K562 (cell line): Measurements from ENCODE around the gene RDM1. TPM values are rescaled to one million over a fixed set of nuclear protein-coding genes. Genes with fewer than 3 reads are reported as not detected.
A peak's percentile ranks its signal among the peaks of the same experiment; 100 is the strongest.
"Not testable (repeated sequence)": the region's sequence is repeated elsewhere in the genome, so short reads cannot be mapped to it uniquely, and the experiment has no call there.

Experiments used
- ATAC-seq: fragments of 200-7000 bp; cut with Tn5 transposase; 3 replicates; pipeline ENCODE4 v1.9.1; 2020; ENCODE audit warnings: moderate library complexity
- BruUV-seq: library from RNA; stranded (reverse); fragments of 400-500 nt; replicated peaks from 2 replicates; lab custom pipeline; 2021; lab: Mats Ljungman, UMichigan
- CTCF ChIA-PET: fragments of 300-600 bp; formaldehyde crosslinking; extraction: SDS; loops from one replicate; lab custom pipeline; 2021; ENCODE audit warnings: low intra/inter-chr PET ratio; lab: Yijun Ruan, JAX
- POLR2A ChIA-PET: fragments of 300-600, 350-650 bp; sonication (Branson Sonifier 250); formaldehyde crosslinking; extraction: SDS; loops from one replicate; lab custom pipeline; 2021; ENCODE audit warnings: antibody characterized with exemption, inconsistent platforms; lab: Yijun Ruan, JAX
- DNase-seq, 4 experiments: peaks; one replicate each; pipeline versions ENCODE4 v3.0.0 to v3.0.0-alpha.2; 2011 to 2018; ENCODE audit warnings: low spot score in 3 of 4, mixed read lengths in 3 of 4; ENCODE audit errors: extremely low read depth in 1 of 4
- FAIRE-seq: peaks from 2 replicates; lab custom pipeline; 2011; peaks lifted over from hg19 to GRCh38; lab: Jason Lieb, UNC
- H2AFZ ChIP-seq: 2 replicates; pipeline ENCODE4 v1.6.0; 2011; ENCODE audit warnings: low read depth, low read length, control low read depth, inconsistent platforms
- H3K27ac ChIP-seq: fragments of 200-600 bp; 3 replicates; pipeline ENCODE4 v1.8.0; 2011; ENCODE audit warnings: low read depth, mild to moderate bottlenecking, control low read depth, inconsistent platforms, low read length, moderate library complexity, mixed read lengths; ENCODE audit errors: extremely low read depth
- H3K27me3 ChIP-seq, 2 experiments: fragments of 300-600 bp in 1 of 2; 2 replicates in 1 of 2; 3 replicates in 1 of 2; pipeline versions ENCODE4 v1.6.0 to v1.8.0; 2011; ENCODE audit warnings: inconsistent platforms in 2 of 2, low read length in 2 of 2, mild to moderate bottlenecking in 1 of 2, mixed read lengths in 1 of 2, moderate library complexity in 1 of 2; ENCODE audit not compliant: control insufficient read depth in 2 of 2, insufficient read depth in 2 of 2
- H3K36me3 ChIP-seq: fragments of 300-600 bp; 3 replicates; pipeline ENCODE4 v1.8.0; 2011; ENCODE audit warnings: mild to moderate bottlenecking, low read length, inconsistent platforms; ENCODE audit not compliant: control insufficient read depth, insufficient read depth
- H3K4me1 ChIP-seq, 2 experiments: fragments of 200-600 bp in 1 of 2; replicated peaks in 1 of 2; 2 replicates in 1 of 2; 3 replicates in 1 of 2; pipeline versions ENCODE4 v1.5.1 to v1.8.0; 2011; ENCODE audit warnings: inconsistent platforms in 2 of 2, low read length in 2 of 2, mild to moderate bottlenecking in 1 of 2, mixed read lengths in 1 of 2, moderate library complexity in 1 of 2; ENCODE audit not compliant: control insufficient read depth in 2 of 2, insufficient read depth in 2 of 2
- H3K4me2 ChIP-seq: 2 replicates; pipeline ENCODE4 v1.6.1; 2011; ENCODE audit warnings: low read length, control low read depth, inconsistent platforms, mixed read lengths; ENCODE audit not compliant: insufficient read depth
- H3K4me3 ChIP-seq: fragments of 200-600 bp; sonication (generic), shearing (Covaris generic); 2 replicates; pipeline ENCODE4 v1.5.1; 2016; ENCODE audit warnings: control low read depth, inconsistent platforms
- H3K79me2 ChIP-seq: fragments of 200-600 bp; 3 replicates; pipeline ENCODE4 v1.8.0; 2011; ENCODE audit warnings: low read length, inconsistent platforms; ENCODE audit not compliant: control insufficient read depth, insufficient read depth
- H3K9ac ChIP-seq, 2 experiments: 2 replicates each; pipeline versions ENCODE4 v1.6.0 to v1.6.1; 2011; ENCODE audit warnings: low read depth in 2 of 2, low read length in 2 of 2, control low read depth in 1 of 2, inconsistent platforms in 1 of 2, mild to moderate bottlenecking in 1 of 2, mixed read lengths in 1 of 2; ENCODE audit not compliant: insufficient read depth in 1 of 2
- H3K9me1 ChIP-seq: one replicate; pipeline ENCODE4 v1.6.0; 2011; ENCODE audit warnings: inconsistent platforms, mild to moderate bottlenecking, low read length, moderate library complexity; ENCODE audit not compliant: control insufficient read depth, insufficient read depth
- H3K9me3 ChIP-seq: replicated peaks from 2 replicates; pipeline ENCODE4 v1.5.1; 2011; ENCODE audit warnings: low read depth, low read length, inconsistent platforms; ENCODE audit not compliant: control insufficient read depth, insufficient read depth
- H4K20me1 ChIP-seq: replicated peaks from 2 replicates; pipeline ENCODE4 v1.6.1; 2011; ENCODE audit warnings: low read length, inconsistent platforms, mixed read lengths; ENCODE audit not compliant: control insufficient read depth, insufficient read depth
- DNMT1 ChIP-seq: fragments of 450-650 bp; IDR thresholded peaks from 2 replicates; pipeline ENCODE4 v1.6.1; 2016; ENCODE audit warnings: antibody characterized with exemption, mild to moderate bottlenecking
- HINFP ChIP-seq: fragments of 450-650 bp; conservative IDR thresholded peaks from 2 replicates; pipeline ENCODE4 v1.6.1; 2016; ENCODE audit warnings: missing genetic modification characterization, low read depth, mild to moderate bottlenecking, control low read depth, missing compliant biosample characterization
- HMGXB4 ChIP-seq: sonication (generic); formaldehyde crosslinking; IDR thresholded peaks from 2 replicates; pipeline ENCODE4 v1.8.1; 2023; ENCODE audit warnings: mild to moderate bottlenecking, missing genetic modification reagents
- POLR2AphosphoS2 ChIP-seq: IDR thresholded peaks from 2 replicates; pipeline ENCODE4 v1.6.1; 2012; ENCODE audit warnings: low read length, improper control_type of control experiment
- RBM22 ChIP-seq: fragments of 200-400 bp; formaldehyde crosslinking; IDR thresholded peaks from 2 replicates; pipeline ENCODE4 v1.6.1; 2018; ENCODE audit warnings: low read length, low read depth; ENCODE audit not compliant: poor library complexity, severe bottlenecking
- RBM34 ChIP-seq: fragments of 200-400 bp; formaldehyde crosslinking; IDR thresholded peaks from 2 replicates; pipeline ENCODE4 v1.6.1; 2018; ENCODE audit warnings: low read length, borderline replicate concordance; ENCODE audit not compliant: insufficient read depth
- TEAD2 ChIP-seq: fragments of 450-650 bp; IDR thresholded peaks from 2 replicates; pipeline ENCODE4 v1.6.1; 2016; ENCODE audit warnings: missing genetic modification characterization, control low read depth, missing compliant biosample characterization
- UBTF ChIP-seq, 2 experiments: IDR thresholded peaks; 2 replicates each; pipeline ENCODE4 v1.6.1; 2012; ENCODE audit warnings: improper control_type of control experiment in 2 of 2, low read depth in 2 of 2, low read length in 2 of 2, borderline replicate concordance in 1 of 2
- ZNF644 ChIP-seq: fragments of 200-800 bp; sonication (Bioruptor generic); IDR thresholded peaks from 2 replicates; pipeline ENCODE4 v1.6.1; 2016; ENCODE audit warnings: low read depth, missing genetic modification characterization, missing compliant biosample characterization
- WGBS: fragments of 100-300 bp; shearing (Covaris generic); methylation state at CpG from one replicate; pipeline ENCODE4 v1.1.6; 2016; ENCODE audit warnings: low coverage, mixed read lengths; ENCODE audit not compliant: insufficient coverage; ENCODE audit errors: missing lambda C conversion rate; 5-methylcytosine and 5-hydroxymethylcytosine counted together
- in situ Hi-C: fragments of 300-500 bp; cut with MboI; formaldehyde crosslinking; loops from 4 replicates; pipeline ENCODE4 v1.15.0; 2018; ENCODE audit warnings: inconsistent platforms, mixed read lengths
- intact Hi-C: fragments of 100-400 bp; cut with micrococcal nuclease; formaldehyde crosslinking; loops from 2 replicates; pipeline ENCODE4 v1.14.2; 2022
- polyA plus RNA-seq, 8 experiments: library from polyadenylated mRNA; depleted of rRNA in 4 of 8; stranded (reverse) in 5 of 8; unstranded in 3 of 8; fragments of >200 nt; fragmentation: Nextera tagmentation in 2 of 8; fragmentation: Illumina TruSeq in 1 of 8; extraction: Ambion mirVana in 2 of 8; extraction: Trizol in 1 of 8; gene quantifications; 2 replicates each; pipeline versions ENCODE4 v1.2.1 to v1.2.3, GENCODE V29; 2011 to 2014; ENCODE audit warnings: inconsistent platforms in 1 of 8, missing spikeins in 1 of 8
- total RNA-seq, 7 experiments: library from RNA; depleted of rRNA in 6 of 7; stranded (reverse); fragments of >200 nt in 6 of 7; fragmentation: Illumina TruSeq in 2 of 7; extraction: Trizol in 2 of 7; gene quantifications; 2 replicates each; pipeline versions ENCODE4 v1.2.1 to v1.2.3, GENCODE V29; 2011 to 2021; ENCODE audit warnings: low replicate concordance in 1 of 7
- TF ChIP-seq, protein P1 (sequence below): fragments of 250-450 bp; sonication (Bioruptor Pico); IDR thresholded peaks from 2 replicates; pipeline ENCODE4 v1.8.0; 2022; ENCODE audit warnings: inconsistent platforms

RDM1 gene
- total and polyA plus RNA-seq, 9 of the 15 experiments (the other 6 are each of a cell fraction or from before 2014, with no cell fraction given): 2.5 to 11.2 (median 5.4) TPM

DNA sequence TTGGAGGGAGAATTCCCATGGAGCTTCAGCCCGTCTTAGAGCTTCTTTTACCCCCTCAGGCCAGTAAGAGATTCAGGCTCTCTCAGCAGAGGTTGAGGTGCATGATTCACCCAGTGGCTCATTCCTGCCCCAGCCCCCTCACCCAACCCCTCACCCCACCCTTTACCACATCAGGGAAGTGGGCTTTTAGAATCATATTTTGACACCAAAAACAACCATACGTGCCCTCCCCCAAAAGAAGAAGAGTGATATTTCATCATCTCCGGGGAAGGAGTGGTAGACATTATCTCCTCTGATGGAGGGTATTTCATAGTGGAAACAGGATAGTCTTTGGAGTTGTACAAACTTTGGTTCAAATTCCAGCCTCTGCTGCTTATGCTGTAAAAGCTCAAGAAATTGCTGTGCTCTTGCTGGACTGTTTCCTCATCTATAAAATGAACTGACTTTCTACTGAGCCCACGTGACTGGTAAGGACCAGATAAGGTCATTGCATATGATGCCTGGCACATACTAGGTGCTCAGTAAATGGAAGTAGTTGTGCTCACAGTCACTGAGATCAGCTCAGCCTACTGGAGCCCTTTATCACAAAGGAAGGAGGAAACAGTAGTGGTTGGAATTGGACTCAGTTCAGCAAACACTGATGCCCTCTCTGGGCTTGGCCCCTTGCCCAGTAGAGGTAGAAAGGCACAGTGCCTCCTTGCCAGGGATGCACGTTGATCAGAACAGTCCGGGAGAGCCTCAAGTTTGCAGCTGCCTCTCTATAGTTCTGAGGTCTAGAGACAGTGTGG is 32.1 kb downstream of the RDM1 start (continued):
- no peak for TF ChIP-seq HINFP (tag)
- TF ChIP-seq, protein P1, sequence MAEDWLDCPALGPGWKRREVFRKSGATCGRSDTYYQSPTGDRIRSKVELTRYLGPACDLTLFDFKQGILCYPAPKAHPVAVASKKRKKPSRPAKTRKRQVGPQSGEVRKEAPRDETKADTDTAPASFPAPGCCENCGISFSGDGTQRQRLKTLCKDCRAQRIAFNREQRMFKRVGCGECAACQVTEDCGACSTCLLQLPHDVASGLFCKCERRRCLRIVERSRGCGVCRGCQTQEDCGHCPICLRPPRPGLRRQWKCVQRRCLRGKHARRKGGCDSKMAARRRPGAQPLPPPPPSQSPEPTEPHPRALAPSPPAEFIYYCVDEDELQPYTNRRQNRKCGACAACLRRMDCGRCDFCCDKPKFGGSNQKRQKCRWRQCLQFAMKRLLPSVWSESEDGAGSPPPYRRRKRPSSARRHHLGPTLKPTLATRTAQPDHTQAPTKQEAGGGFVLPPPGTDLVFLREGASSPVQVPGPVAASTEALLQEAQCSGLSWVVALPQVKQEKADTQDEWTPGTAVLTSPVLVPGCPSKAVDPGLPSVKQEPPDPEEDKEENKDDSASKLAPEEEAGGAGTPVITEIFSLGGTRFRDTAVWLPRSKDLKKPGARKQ: no peak
- no peak for TF ChIP-seq UBTF (IDR thresholded peaks at IDR 0.05; ENCODE audit: borderline replicate concordance in 1 of 2, low read depth in 2 of 2, low read length in 2 of 2)
- no peak for TF ChIP-seq RBM22
- no peak for TF ChIP-seq RBM34
- TF ChIP-seq HMGXB4 (CRISPR knock-in tag): no peak
- no peak for TF ChIP-seq TEAD2 (tag)
- no peak for TF ChIP-seq POLR2AphosphoS2
- no peak for TF ChIP-seq ZNF644 (tag)
- no peak for TF ChIP-seq DNMT1
- TF ChIP-seq, all 486 proteins: peak for 18

- H3K27ac ChIP-seq, H3K4me2 ChIP-seq, H3K9ac ChIP-seq, CTCF ChIA-PET, H3K9me1 ChIP-seq, DNase-seq, ATAC-seq, H3K27me3 ChIP-seq, H3K4me3 ChIP-seq, H3K36me3 ChIP-seq, intact Hi-C loops, BruUV-seq, H4K20me1 ChIP-seq, FAIRE-seq, in situ Hi-C loops, H3K79me2 ChIP-seq, H3K9me3 ChIP-seq: not testable (repeated sequence)
- Histone ChIP-seq H2AFZ (0 out of 2 replicates have a peak overlapping the region, but pooled peaks have one; percentile 52), H3K4me1 (peaks cover 9 to 27% of the 10 kb centered on the region in 2 experiments; a peak in 4 of 5 replicates)
- POLR2A ChIA-PET: interaction anchor here (1.0 kb wide), 1 partner anchor 9 kb away, joined by 4 read pairs; no protein-coding TSS in a partner anchor
- 87% methylated on average over 3 of the region's 7 CpGs for WGBS
Measured at GRCh38 chr17:35897772-35898171, 32.8 kb downstream of the RDM1 start.
